Lung (tissue), 12 donors: ENCODE results near the gene STX7. TPM values are rescaled to one million over a fixed set of nuclear protein-coding genes. Genes with fewer than 3 reads are reported as not detected.

Experiments
- ATAC-seq: fragments of 200-7000 bp; cut with Tn5 transposase; one replicate; pipeline ENCODE4 v1.9.1; 2020; ENCODE audit warnings: moderate number of reproducible peaks; ENCODE audit not compliant: insufficient read depth, low FRiP score
- DNase-seq, 3 donors: peaks; one replicate each; pipeline ENCODE4 v3.0.0-alpha.2; 2013 to 2017
- H3K27ac ChIP-seq, 2 donors: one replicate each; pipeline ENCODE4 v1.5.1; 2013; ENCODE audit warnings: mild to moderate bottlenecking in 2 of 2, moderate library complexity in 2 of 2, control low read depth in 1 of 2, inconsistent platforms in 1 of 2, low read depth in 1 of 2, low read length in 1 of 2
- H3K27me3 ChIP-seq, 3 donors: one replicate each; pipeline ENCODE4 v1.5.1; 2013; ENCODE audit warnings: low read length in 2 of 3; ENCODE audit not compliant: control insufficient read depth in 3 of 3, insufficient read depth in 3 of 3
- H3K36me3 ChIP-seq, 4 donors: one replicate each; pipeline ENCODE4 v1.5.1; 2013; ENCODE audit warnings: low read length in 4 of 4, mild to moderate bottlenecking in 1 of 4, moderate library complexity in 1 of 4; ENCODE audit not compliant: control insufficient read depth in 4 of 4, insufficient read depth in 4 of 4
- H3K4me1 ChIP-seq, 5 donors: one replicate each; pipeline ENCODE4 v1.5.1; 2013; ENCODE audit warnings: low read length in 5 of 5, mild to moderate bottlenecking in 2 of 5, moderate library complexity in 1 of 5; ENCODE audit not compliant: control insufficient read depth in 5 of 5, insufficient read depth in 5 of 5
- H3K4me3 ChIP-seq: one replicate; pipeline ENCODE4 v1.5.1; 2013; ENCODE audit warnings: mild to moderate bottlenecking, control low read depth, moderate library complexity
- H3K9ac ChIP-seq, 2 donors: one replicate each; pipeline ENCODE4 v1.5.1; 2013; ENCODE audit warnings: low read length in 2 of 2, control low read depth in 1 of 2; ENCODE audit not compliant: insufficient read depth in 1 of 2
- H3K9me3 ChIP-seq, 4 donors: one replicate each; pipeline ENCODE4 v1.5.1; 2013; ENCODE audit warnings: low read length in 3 of 4, mild to moderate bottlenecking in 1 of 4, moderate library complexity in 1 of 4; ENCODE audit not compliant: control insufficient read depth in 4 of 4, insufficient read depth in 3 of 4
- WGBS, 2 donors: extraction: QIAGEN DNeasy Blood & Tissue Kit; methylation state at CpG; one replicate each; pipeline ENCODE4 v1.1.7; 2013; 5-methylcytosine and 5-hydroxymethylcytosine counted together
- polyA plus RNA-seq, 2 donors: library from polyadenylated mRNA; stranded (reverse); fragments of 200-250 nt; gene quantifications; one replicate each; pipeline ENCODE4 v1.2.1, GENCODE V29; 2013
- total RNA-seq, 2 donors: library from RNA; depleted of rRNA in 1 of 2; stranded (reverse); fragments of >200 nt in 1 of 2; gene quantifications; one replicate each; pipeline ENCODE4 v1.2.1, GENCODE V29; 2014 to 2021
- TF ChIP-seq, protein P1 (sequence below): IDR thresholded peaks from 2 replicates; pipeline ENCODE4 v1.5.1; 2012; ENCODE audit warnings: mild to moderate bottlenecking; ENCODE audit errors: control extremely low read depth, extremely low read depth
- donor health status: control.
- donor health status: control.
- donor health status: Bipolar disorder and iron deficiency.
- donor health status: healthy.
- donor health status: DM: yes; HTN: yes; CAD: no.

The STX7 gene
- total and polyA plus RNA-seq, 4 donors, result 14.8 to 84.8 (median 50.2) TPM

DNA sequence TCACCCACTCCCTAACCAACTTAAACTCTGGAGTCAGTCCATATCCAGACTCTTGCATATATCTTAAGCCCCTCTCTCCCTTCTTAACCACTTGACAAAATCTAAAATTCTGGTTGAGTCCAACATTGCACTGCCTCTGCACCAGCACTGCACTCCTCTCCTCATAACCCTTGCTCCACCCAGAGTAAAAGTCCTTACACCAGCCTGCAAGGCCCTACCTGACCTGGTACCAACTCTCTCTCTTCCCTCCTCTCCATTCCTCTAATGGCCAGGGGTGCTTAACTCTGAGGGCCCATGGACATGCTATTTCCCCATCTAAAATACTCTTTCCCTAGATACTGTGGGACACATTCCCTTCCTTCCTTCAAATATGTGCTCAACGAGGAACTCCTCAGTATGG is 21.0 kb downstream of the STX7 start:
- no peaks in the 10 kb centered on the region for H3K27me3 ChIP-seq
- H3K36me3 ChIP-seq, result peaks cover 2 to 14% (median 8%) of the 10 kb centered on the region in 4 donors
- no peak overlapping the region for H3K4me3 ChIP-seq
- peaks cover 0 to 15% (median 0%) of the 10 kb centered on the region in 5 donors for H3K4me1 ChIP-seq
- no peak overlapping the region for H3K9ac ChIP-seq
- H3K27ac ChIP-seq, result no peak overlapping the region
- peaks cover 0 to 2% (median 0%) of the 10 kb centered on the region in 4 donors for H3K9me3 ChIP-seq
- TF ChIP-seq, protein P1, sequence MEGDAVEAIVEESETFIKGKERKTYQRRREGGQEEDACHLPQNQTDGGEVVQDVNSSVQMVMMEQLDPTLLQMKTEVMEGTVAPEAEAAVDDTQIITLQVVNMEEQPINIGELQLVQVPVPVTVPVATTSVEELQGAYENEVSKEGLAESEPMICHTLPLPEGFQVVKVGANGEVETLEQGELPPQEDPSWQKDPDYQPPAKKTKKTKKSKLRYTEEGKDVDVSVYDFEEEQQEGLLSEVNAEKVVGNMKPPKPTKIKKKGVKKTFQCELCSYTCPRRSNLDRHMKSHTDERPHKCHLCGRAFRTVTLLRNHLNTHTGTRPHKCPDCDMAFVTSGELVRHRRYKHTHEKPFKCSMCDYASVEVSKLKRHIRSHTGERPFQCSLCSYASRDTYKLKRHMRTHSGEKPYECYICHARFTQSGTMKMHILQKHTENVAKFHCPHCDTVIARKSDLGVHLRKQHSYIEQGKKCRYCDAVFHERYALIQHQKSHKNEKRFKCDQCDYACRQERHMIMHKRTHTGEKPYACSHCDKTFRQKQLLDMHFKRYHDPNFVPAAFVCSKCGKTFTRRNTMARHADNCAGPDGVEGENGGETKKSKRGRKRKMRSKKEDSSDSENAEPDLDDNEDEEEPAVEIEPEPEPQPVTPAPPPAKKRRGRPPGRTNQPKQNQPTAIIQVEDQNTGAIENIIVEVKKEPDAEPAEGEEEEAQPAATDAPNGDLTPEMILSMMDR, result no peak
- no peak for DNase-seq
- no peak for ATAC-seq
- WGBS, 2 donors, result 69 to 75% methylated on average over 1 of the region's 1 CpG

DNA sequence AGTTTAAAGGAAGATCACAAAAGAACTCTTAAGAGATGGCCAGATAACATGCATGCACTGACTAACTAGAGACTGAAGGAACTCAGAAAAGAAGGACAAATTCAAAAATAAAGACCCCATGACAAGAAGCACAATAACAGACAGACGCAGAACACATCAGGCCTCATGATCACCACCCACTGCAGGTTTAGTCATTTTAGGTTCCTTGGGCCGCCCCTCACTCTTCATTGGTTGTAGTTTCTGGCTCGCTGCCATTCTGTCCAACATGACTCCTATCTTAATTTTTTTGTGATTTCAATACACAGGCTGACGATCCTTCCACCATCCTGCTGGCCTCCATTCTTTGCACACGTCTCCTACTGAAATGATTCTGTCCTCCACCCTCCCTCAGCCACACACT is 21.6 kb downstream of the STX7 start:
- no peak for ATAC-seq
- 83 to 93% methylated on average over 5 of the region's 5 CpGs for WGBS, 2 donors

DNA sequence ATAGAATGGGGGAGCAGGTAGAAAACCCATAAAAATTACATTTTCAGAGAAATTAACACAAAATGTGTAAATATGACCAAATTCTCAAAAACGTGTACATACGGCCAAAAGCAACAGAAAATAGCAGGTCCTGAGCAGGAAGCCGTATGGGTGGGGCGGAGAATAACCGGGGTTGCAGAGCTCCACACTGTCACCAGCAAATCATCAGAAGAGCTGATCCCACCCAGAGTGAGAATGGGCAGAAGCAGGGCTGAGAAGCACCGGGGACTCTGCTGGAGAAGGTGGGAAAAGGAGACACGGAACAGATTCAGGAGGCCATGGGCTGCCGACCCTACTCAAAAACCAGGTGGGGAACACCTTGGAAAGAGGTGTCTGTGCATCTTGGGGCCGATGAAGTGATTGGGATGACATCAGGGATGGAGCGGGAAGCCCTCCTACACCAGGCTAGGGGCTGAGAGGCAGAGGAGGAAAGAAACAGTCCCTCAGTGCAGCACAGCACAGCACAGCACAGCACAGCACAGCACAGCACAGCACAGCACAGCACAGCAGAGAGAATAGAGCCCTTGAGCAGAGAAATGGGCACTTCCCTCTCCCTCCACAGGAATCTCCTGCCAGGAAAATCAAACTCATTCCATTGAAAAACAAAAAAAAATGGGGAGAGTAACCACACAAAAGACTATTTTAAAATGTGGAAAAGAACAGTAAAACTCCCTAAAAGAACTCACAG is 22.3 kb downstream of the STX7 start:
- ATAC-seq, result peak; percentile 10
- WGBS, 2 donors, result 69 to 70% methylated on average over 10 of the region's 10 CpGs
- H3K27ac ChIP-seq, result peak overlapping the region in 1 of 2 donors; percentile 81

More for the DNA sequence above, 21.6 kb downstream of the STX7 start:
- TF ChIP-seq, protein P1, result no peak
- Histone ChIP-seq H3K9ac (no peak overlapping the region), H3K9me3 (peaks cover 0 to 2% (median 0%) of the 10 kb centered on the region in 4 donors), H3K4me3 (no peak overlapping the region), H3K36me3 (peaks cover 2 to 12% (median 7%) of the 10 kb centered on the region in 4 donors), H3K27ac (no peak overlapping the region), H3K27me3 (no peaks in the 10 kb centered on the region), H3K4me1 (peaks cover 0 to 15% (median 0%) of the 10 kb centered on the region in 5 donors)
- no peak for DNase-seq

More for the DNA sequence above, 22.3 kb downstream of the STX7 start:
- H3K36me3 ChIP-seq, result peaks cover 2 to 12% (median 7%) of the 10 kb centered on the region in 4 donors
- no peaks in the 10 kb centered on the region for H3K27me3 ChIP-seq
- peaks cover 0 to 2% (median 0%) of the 10 kb centered on the region in 4 donors for H3K9me3 ChIP-seq
- no peak overlapping the region for H3K4me3 ChIP-seq
- peaks cover 0 to 15% (median 0%) of the 10 kb centered on the region in 5 donors for H3K4me1 ChIP-seq
- H3K9ac ChIP-seq, result no peak overlapping the region
- TF ChIP-seq, protein P1, result no peak
- DNase-seq, result no peak
